Stimulated activated CD8-positive, alpha-beta memory T cell treated with anti-CD3 and anti-CD28 coated beads, Interleukin-15, amount 100 ng/mL, for 24 hours (primary cell): ENCODE data around the gene SMARCA4.
"Not testable (repeated sequence)": the region's sequence is repeated elsewhere in the genome, so short reads cannot be mapped to it uniquely, and the experiment has no call there.

Source experiments
- DNase-seq: peaks from one replicate; pipeline ENCODE4 v3.0.0-alpha.2; 2020; ENCODE audit warnings: low read depth

Gene SMARCA4

DNA sequence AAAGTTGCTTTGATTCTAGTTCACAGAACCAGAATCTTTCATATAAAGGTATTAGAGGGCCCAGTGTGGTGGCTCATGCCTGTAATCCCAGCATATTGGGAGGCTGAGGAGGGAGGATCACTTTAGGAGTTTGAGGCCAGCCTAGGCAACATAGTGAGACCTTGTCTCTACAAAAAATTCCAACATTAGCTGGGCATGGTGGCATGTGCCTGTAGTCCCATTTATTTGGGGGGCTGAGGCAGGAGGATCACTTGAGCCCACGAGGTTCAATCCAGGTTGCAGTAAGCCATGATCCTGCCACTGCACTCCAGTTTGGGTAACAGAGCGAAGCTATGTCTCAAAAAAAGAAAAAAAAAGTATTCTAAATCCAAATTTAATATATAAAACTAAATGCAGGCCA lies 137.5 kb downstream of the SMARCA4 start:
- no peak for DNase-seq

DNA sequence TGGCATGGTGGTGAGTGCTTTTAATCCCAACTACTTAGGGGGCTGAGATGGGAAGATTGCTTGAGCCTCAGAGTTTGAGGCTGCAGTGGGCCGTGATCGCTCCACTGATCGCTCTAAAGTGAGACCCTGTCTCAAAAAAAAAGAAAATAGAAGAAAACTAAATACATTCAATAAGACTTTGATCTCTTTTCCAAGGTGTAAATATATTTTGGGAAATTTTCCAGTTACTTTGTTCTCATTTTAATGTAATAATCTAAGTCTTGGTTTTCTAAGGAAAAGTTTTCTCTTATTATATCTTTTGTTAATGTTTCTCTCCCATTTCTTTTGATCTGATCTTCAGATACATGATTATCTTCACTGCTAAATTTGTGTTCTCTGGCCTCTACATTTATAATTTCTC lies 138.0 kb downstream of the SMARCA4 start:
- DNase-seq = no peak

DNA sequence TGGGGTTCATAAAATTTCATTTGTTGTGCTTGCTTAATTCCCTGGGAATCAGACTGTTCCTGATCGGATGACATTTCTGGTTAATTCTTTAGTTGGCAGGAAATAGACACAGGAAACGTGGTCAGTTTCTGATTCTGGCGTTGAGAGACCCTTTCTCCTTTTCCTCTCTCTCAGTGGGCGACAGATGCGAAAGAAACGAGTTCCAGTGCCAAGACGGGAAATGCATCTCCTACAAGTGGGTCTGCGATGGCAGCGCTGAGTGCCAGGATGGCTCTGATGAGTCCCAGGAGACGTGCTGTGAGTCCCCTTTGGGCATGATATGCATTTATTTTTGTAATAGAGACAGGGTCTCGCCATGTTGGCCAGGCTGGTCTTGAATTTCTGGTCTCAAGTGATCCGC lies 139.2 kb downstream of the SMARCA4 start:
- no peak for DNase-seq

DNA sequence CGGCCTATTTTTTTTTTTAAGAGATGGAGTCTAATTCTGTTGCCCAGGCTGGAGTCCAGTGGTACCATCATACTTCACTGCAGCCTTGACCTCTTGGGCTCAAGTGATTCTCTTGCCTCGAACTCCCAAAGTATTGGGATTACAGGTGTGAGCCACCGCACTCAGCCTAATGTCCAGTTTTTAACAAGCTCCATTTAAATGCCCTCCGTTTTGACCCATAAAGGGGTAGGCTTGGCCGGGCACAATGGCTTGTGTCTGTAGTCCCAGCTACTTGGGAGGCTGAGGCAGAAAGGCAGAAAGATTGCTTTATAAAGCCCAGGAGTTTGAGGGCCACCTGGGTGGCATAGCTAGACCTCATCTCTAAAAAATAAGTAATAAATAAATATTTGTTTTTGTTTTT lies 140.2 kb downstream of the SMARCA4 start:
- DNase-seq = no peak

DNA sequence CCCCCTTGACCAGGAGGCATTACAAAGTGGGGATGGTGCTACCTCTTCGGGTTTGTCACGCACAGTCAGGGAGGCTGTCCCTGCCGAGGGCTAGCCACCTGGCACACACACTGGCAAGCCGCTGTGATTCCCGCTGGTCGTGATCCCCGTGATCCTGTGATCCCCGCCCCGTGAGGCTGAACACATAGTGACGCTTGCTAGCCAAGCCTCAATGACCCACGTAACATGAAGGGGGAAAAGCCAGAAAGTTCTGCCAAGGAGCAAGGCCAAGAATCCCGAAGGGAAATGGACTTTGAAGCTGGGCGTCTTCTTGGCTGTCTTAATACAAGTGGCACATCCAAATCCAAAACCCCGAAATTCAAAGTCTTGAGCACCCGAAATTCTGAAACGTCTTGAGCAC lies 142.1 kb downstream of the SMARCA4 start:
- no peak for DNase-seq

DNA sequence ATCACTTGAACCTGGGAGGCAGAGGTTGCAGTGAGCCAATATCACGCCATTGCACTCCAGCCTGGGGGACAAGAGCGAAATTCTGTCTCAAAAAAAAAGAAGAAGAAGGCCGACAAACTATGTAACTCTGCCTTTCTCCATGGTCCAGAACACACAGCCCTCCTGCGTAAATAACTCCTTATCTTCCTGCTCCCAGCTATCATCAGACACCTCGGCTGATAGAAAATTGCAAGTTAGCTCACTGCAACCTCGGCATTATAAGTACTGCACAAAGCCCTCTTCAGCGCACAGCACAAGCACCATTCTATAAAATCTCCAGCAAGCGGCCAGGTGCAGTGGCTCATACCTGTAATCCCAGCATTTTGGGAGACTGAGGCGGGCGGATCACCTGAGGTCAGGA lies 142.8 kb downstream of the SMARCA4 start:
- DNase-seq = not testable (repeated sequence)

DNA sequence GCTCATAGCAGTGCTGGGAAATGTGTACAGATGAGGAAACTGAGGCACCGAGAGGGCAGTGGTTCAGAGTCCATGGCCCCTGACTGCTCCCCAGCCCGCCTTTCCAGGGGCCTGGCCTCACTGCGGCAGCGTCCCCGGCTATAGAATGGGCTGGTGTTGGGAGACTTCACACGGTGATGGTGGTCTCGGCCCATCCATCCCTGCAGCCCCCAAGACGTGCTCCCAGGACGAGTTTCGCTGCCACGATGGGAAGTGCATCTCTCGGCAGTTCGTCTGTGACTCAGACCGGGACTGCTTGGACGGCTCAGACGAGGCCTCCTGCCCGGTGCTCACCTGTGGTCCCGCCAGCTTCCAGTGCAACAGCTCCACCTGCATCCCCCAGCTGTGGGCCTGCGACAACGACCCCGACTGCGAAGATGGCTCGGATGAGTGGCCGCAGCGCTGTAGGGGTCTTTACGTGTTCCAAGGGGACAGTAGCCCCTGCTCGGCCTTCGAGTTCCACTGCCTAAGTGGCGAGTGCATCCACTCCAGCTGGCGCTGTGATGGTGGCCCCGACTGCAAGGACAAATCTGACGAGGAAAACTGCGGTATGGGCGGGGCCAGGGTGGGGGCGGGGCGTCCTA lies 144.3 kb downstream of the SMARCA4 start:
- DNase-seq = no peak

DNA sequence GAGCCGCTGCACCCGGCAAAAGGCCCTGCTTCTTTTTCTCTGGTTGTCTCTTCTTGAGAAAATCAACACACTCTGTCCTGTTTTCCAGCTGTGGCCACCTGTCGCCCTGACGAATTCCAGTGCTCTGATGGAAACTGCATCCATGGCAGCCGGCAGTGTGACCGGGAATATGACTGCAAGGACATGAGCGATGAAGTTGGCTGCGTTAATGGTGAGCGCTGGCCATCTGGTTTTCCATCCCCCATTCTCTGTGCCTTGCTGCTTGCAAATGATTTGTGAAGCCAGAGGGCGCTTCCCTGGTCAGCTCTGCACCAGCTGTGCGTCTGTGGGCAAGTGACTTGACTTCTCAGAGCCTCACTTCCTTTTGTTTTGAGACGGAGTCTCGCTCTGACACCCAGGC lies 145.6 kb downstream of the SMARCA4 start:
- DNase-seq = no peak

DNA sequence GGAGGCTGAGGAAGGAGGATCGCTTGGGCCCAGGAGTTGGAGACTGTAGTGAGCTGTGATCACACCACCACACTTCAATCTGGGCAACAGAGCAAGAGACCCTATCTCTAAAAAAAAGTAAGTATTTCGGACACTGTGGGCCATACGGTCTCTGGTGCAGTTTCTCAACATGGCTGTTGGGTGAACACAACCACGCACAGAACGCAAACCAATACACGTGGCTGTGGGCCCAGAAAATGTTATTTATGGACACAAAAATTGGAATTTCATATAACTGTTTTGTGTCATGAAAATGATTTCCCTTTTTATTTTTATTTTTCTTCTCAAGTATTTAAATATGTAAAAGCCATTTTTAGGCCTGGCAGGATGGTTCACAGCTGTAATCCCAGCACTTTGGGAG lies 147.9 kb downstream of the SMARCA4 start:
- no peak for DNase-seq

DNA sequence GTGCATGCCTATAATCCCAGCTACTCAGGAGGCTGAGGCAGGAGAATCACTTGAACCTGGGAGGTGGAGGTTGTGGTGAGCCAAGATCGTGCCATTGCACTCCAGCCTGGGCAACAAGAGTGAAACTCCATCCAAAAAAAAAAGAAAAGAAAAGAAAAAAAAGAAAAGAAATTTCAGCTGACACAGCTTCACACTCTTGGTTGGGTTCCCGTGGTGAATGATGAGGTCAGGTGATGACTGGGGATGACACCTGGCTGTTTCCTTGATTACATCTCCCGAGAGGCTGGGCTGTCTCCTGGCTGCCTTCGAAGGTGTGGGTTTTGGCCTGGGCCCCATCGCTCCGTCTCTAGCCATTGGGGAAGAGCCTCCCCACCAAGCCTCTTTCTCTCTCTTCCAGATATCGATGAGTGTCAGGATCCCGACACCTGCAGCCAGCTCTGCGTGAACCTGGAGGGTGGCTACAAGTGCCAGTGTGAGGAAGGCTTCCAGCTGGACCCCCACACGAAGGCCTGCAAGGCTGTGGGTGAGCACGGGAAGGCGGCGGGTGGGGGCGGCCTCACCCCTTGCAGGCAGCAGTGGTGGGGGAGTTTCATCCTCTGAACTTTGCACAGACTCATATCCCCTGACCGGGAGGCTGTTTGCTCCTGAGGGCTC lies 150.4 kb downstream of the SMARCA4 start:
- DNase-seq = no peak

DNA sequence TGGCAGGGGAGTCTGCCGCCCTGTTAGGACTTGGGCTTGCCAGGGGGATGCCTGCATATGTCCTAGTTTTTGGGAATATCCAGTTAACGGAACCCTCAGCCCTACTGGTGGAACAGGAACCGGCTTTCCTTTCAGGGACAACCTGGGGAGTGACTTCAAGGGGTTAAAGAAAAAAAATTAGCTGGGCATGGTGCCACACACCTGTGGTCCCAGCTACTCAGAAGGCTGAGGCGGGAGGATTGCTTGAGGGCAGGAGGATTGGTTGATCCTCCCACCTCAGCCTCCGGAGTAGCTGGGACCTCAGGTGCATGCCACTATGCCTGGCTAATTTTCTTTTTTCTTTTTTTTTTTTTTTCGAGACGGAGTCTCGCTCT lies 150.9 kb downstream of the SMARCA4 start:
- no peak for DNase-seq
